Liver (tissue), 9 donors: Measurements from ENCODE around the gene SSR3. TPM values are rescaled to one million over a fixed set of nuclear protein-coding genes. Genes with fewer than 3 reads are reported as not detected.

ENCODE experiments used
- DNase-seq: peaks from one replicate; pipeline ENCODE4 v3.0.0-alpha.2; 2017; ENCODE audit warnings: low spot score
- H3K27ac ChIP-seq, 2 donors: one replicate each; pipeline ENCODE4 v1.7.0; 2013; ENCODE audit warnings: inconsistent platforms in 2 of 2, low read length in 2 of 2, control low read depth in 1 of 2, low read depth in 1 of 2, mild to moderate bottlenecking in 1 of 2
- H3K27me3 ChIP-seq, 4 donors: one replicate each; pipeline versions ENCODE4 v1.6.1 to v1.7.0; 2013; ENCODE audit warnings: low read length in 3 of 4, inconsistent platforms in 1 of 4, mild to moderate bottlenecking in 1 of 4, moderate library complexity in 1 of 4; ENCODE audit not compliant: control insufficient read depth in 4 of 4, insufficient read depth in 4 of 4
- H3K36me3 ChIP-seq, 4 donors: one replicate each; pipeline versions ENCODE4 v1.6.1 to v1.7.0; 2013; ENCODE audit warnings: low read length in 3 of 4, mild to moderate bottlenecking in 3 of 4, low read depth in 1 of 4, moderate library complexity in 1 of 4; ENCODE audit not compliant: control insufficient read depth in 4 of 4, insufficient read depth in 3 of 4
- H3K4me1 ChIP-seq, 4 donors: one replicate each; pipeline versions ENCODE4 v1.6.1 to v1.7.0; 2013; ENCODE audit warnings: low read length in 3 of 4, mild to moderate bottlenecking in 3 of 4, moderate library complexity in 1 of 4; ENCODE audit not compliant: control insufficient read depth in 4 of 4, insufficient read depth in 4 of 4
- H3K4me3 ChIP-seq, 3 donors: one replicate each; pipeline versions ENCODE4 v1.6.1 to v1.7.0; 2013; ENCODE audit warnings: low read length in 3 of 3, control low read depth in 1 of 3, low read depth in 1 of 3, mild to moderate bottlenecking in 1 of 3
- H3K9ac ChIP-seq, 2 donors: one replicate each; pipeline ENCODE4 v1.7.0; 2013; ENCODE audit warnings: low read length in 2 of 2, mild to moderate bottlenecking in 2 of 2, moderate library complexity in 2 of 2, control low read depth in 1 of 2, low read depth in 1 of 2
- H3K9me3 ChIP-seq, 4 donors: one replicate each; pipeline versions ENCODE4 v1.6.1 to v1.7.0; 2013; ENCODE audit warnings: low read length in 3 of 4; ENCODE audit not compliant: control insufficient read depth in 4 of 4
- EGR1 ChIP-seq, 2 donors: IDR thresholded peaks; 2 replicates each; pipeline ENCODE4 v1.6.1; 2016 to 2018; ENCODE audit warnings: antibody characterized with exemption in 2 of 2, low read depth in 2 of 2
- FOXA1 ChIP-seq: IDR thresholded peaks from 2 replicates; pipeline ENCODE4 v1.6.1; 2016; ENCODE audit warnings: antibody characterized with exemption
- GABPA ChIP-seq, 2 donors: IDR thresholded peaks in 1 of 2; conservative IDR thresholded peaks in 1 of 2; 2 replicates each; pipeline ENCODE4 v1.6.1; 2016; ENCODE audit warnings: antibody characterized with exemption in 2 of 2, mild to moderate bottlenecking in 1 of 2, moderate library complexity in 1 of 2
- HNF4A ChIP-seq, 2 donors: conservative IDR thresholded peaks; 2 replicates each; pipeline ENCODE4 v1.6.1; 2016; ENCODE audit warnings: antibody characterized with exemption in 2 of 2, mild to moderate bottlenecking in 2 of 2
- JUND ChIP-seq, 2 donors: IDR thresholded peaks; 2 replicates each; pipeline ENCODE4 v1.6.1; 2016; ENCODE audit warnings: antibody characterized with exemption in 2 of 2
- NR2F2 ChIP-seq: IDR thresholded peaks from 2 replicates; pipeline ENCODE4 v1.6.1; 2016; ENCODE audit warnings: antibody characterized with exemption
- RAD21 ChIP-seq, 2 donors: IDR thresholded peaks; 2 replicates each; pipeline ENCODE4 v1.6.1; 2016; ENCODE audit warnings: antibody characterized with exemption in 2 of 2, mild to moderate bottlenecking in 2 of 2
- RXRA ChIP-seq, 2 donors: IDR thresholded peaks; 2 replicates each; pipeline ENCODE4 v1.6.1; 2017 to 2018; ENCODE audit warnings: antibody characterized with exemption in 2 of 2, mild to moderate bottlenecking in 1 of 2
- SP1 ChIP-seq: IDR thresholded peaks from 2 replicates; pipeline ENCODE4 v1.6.1; 2018; ENCODE audit warnings: antibody characterized with exemption, mild to moderate bottlenecking
- TAF1 ChIP-seq: conservative IDR thresholded peaks from 2 replicates; pipeline ENCODE4 v1.6.1; 2016; ENCODE audit warnings: antibody characterized with exemption, mild to moderate bottlenecking
- WGBS: extraction: QIAGEN DNeasy Blood & Tissue Kit; methylation state at CpG from one replicate; pipeline ENCODE4 v1.1.7; 2013; 5-methylcytosine and 5-hydroxymethylcytosine counted together
- polyA plus RNA-seq, 2 donors: library from polyadenylated mRNA; stranded (reverse) in 1 of 2; unstranded in 1 of 2; fragments of 200-250 nt in 1 of 2; fragments of >200 nt in 1 of 2; fragmentation: Nextera tagmentation in 1 of 2; extraction: Ambion mirVana in 1 of 2; gene quantifications; one replicate each; pipeline versions ENCODE4 v1.2.1 to v1.2.3, GENCODE V29; 2013 to 2015
- total RNA-seq, 2 donors: library from RNA; depleted of rRNA; stranded (reverse); fragments of >200 nt; gene quantifications; one replicate each; pipeline ENCODE4 v1.2.3, GENCODE V29; 2014
- TF ChIP-seq, protein P1 (sequence below): fragments of 150-350 bp; IDR thresholded peaks from 2 replicates; pipeline ENCODE4 v1.5.1; 2017; ENCODE audit warnings: improper control_type of control experiment, low read depth, low read length; ENCODE audit not compliant: missing input control
- TF ChIP-seq, protein P2 (sequence below): IDR thresholded peaks from 2 replicates; pipeline ENCODE4 v1.6.1; 2016; ENCODE audit warnings: antibody characterized with exemption
- TF ChIP-seq, protein P3 (sequence below): IDR thresholded peaks from 2 replicates; pipeline ENCODE4 v1.6.1; 2016; ENCODE audit warnings: antibody characterized with exemption
- TF ChIP-seq, protein P4 (sequence below): IDR thresholded peaks from 2 replicates; pipeline ENCODE4 v1.6.1; 2016; ENCODE audit warnings: antibody characterized with exemption
- donor health status: healthy.
- donor health status: healthy.
- donor health status: healthy.
- donor health status: healthy.
- donor health status: healthy.

Gene SSR3
- total and polyA plus RNA-seq, 4 donors, result 63.7 to 168 (median 115) TPM

DNA sequence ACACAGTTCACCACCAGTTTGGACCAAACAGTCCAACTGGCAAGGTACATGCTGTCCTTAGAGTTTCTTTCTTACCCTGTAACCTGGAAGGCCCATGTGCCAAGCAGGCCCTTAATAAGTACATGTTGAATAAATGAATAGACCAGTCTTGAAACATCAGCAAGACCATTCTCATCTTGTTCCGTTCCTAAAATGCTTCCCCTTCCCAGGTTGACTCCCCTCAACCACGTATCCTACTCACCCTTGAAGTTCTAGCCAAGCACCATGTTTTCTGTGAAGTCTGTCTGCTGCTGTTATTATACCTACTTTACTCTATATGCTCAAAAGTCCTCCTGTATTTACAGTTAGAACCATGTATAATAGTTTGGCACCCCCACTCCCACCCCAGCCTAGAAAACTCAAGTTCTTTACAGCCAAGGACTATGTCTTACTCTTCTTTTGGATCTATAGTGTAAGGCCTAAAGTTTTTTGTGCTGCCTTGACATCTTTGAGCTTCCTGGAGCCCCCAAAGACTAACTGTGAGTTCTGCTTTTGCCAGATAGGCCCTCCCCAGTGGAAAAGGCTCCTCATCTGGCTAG, 49.2 kb upstream of the SSR3 start:
- H3K27me3 ChIP-seq, result no peaks in the 10 kb centered on the region
- H3K36me3 ChIP-seq, result no peaks in the 10 kb centered on the region
- H3K9ac ChIP-seq, result no peak overlapping the region
- 97% methylated on average over 2 of the region's 2 CpGs for WGBS
- DNase-seq, result no peak
- H3K27ac ChIP-seq, result no peak overlapping the region
- no peaks in the 10 kb centered on the region for H3K9me3 ChIP-seq
- TF ChIP-seq HNF4A (conservative IDR thresholded peaks at IDR 0.05), result no peak
- TF ChIP-seq, protein P1, sequence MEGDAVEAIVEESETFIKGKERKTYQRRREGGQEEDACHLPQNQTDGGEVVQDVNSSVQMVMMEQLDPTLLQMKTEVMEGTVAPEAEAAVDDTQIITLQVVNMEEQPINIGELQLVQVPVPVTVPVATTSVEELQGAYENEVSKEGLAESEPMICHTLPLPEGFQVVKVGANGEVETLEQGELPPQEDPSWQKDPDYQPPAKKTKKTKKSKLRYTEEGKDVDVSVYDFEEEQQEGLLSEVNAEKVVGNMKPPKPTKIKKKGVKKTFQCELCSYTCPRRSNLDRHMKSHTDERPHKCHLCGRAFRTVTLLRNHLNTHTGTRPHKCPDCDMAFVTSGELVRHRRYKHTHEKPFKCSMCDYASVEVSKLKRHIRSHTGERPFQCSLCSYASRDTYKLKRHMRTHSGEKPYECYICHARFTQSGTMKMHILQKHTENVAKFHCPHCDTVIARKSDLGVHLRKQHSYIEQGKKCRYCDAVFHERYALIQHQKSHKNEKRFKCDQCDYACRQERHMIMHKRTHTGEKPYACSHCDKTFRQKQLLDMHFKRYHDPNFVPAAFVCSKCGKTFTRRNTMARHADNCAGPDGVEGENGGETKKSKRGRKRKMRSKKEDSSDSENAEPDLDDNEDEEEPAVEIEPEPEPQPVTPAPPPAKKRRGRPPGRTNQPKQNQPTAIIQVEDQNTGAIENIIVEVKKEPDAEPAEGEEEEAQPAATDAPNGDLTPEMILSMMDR, result no peak
- TF ChIP-seq, protein P2, sequence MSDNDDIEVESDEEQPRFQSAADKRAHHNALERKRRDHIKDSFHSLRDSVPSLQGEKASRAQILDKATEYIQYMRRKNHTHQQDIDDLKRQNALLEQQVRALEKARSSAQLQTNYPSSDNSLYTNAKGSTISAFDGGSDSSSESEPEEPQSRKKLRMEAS, result no peak
- peaks cover 5 to 10% (median 7%) of the 10 kb centered on the region in 4 donors for H3K4me1 ChIP-seq
- no peak overlapping the region for H3K4me3 ChIP-seq

DNA sequence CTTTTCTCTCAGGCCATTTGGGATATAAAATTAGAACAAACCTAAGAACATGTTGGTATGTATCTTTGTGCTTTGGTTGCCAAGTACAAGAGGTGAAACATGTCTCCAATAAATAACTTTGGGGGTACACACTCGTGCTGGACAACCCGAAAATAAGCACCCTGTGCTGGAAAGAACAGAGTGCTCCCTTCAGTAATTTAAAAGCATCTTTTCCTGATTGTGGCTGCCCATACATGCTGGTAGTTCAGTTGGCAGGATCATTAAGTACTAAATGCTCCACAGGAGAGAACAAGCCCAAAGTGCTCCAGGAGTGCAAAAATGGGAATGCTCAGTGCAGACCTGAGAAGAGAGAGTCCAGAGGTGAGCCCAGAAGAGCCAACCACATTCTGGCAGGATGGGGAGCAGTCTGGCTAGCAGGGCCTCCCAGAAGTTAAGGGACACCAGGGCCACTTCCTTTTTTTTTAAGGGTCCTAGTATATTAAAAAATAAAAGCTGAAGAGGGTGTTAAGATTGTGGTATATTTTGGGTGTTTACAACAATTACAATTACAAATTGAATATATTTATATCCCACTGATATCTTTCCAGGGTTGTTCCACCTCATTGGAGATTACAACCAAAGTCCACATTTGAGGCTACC, 48.6 kb upstream of the SSR3 start:
- Histone ChIP-seq H3K36me3 (no peaks in the 10 kb centered on the region), H3K9ac (no peak overlapping the region), H3K4me3 (no peak overlapping the region), H3K27ac (no peak overlapping the region), H3K4me1 (peaks cover 5 to 10% (median 7%) of the 10 kb centered on the region in 4 donors), H3K9me3 (no peaks in the 10 kb centered on the region), H3K27me3 (no peaks in the 10 kb centered on the region)
- DNase-seq, result no peak
- 91% methylated on average over 2 of the region's 2 CpGs for WGBS
- TF ChIP-seq EGR1 (IDR thresholded peaks at IDR 0.05; ENCODE audit: low read depth in 2 of 2), result no peak
- TF ChIP-seq, protein P3, sequence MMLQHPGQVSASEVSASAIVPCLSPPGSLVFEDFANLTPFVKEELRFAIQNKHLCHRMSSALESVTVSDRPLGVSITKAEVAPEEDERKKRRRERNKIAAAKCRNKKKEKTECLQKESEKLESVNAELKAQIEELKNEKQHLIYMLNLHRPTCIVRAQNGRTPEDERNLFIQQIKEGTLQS, result no peak
- TF ChIP-seq RAD21 (IDR thresholded peaks at IDR 0.05), result no peak
- TF ChIP-seq TAF1, result no peak
- TF ChIP-seq SP1, result no peak
- TF ChIP-seq GABPA (IDR thresholded peaks at IDR 0.05 in 1 of 2, conservative IDR thresholded peaks at IDR 0.05 in 1 of 2), result no peak
- TF ChIP-seq FOXA1, result no peak

DNA sequence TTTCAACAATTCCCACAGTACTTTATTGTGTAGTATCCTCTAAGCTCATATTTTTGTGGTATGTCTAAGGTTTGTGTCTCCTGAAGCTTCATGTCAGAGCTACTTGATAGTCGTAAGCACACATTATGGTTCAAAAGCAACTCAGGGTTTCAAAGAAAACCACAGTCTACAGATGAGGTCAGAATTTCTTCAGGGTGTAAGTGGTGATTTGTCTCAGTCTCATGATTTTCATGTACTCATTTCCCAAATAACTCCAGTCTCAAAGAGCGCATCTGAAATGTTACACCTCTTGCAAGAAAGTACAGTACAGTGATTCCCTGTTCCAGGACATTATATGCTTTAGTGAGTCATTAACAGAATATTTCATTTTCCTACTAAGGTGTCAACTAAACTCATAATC, 47.5 kb upstream of the SSR3 start:
- H3K9me3 ChIP-seq, result no peaks in the 10 kb centered on the region
- TF ChIP-seq EGR1 (IDR thresholded peaks at IDR 0.05; ENCODE audit: low read depth in 2 of 2) (no peak), JUND (IDR thresholded peaks at IDR 0.05) (no peak), SP1 (no peak), FOXA1 (no peak), HNF4A (conservative IDR thresholded peaks at IDR 0.05) (no peak), NR2F2 (no peak), TAF1 (no peak), RXRA (IDR thresholded peaks at IDR 0.05) (no peak)
- TF ChIP-seq, protein P4, sequence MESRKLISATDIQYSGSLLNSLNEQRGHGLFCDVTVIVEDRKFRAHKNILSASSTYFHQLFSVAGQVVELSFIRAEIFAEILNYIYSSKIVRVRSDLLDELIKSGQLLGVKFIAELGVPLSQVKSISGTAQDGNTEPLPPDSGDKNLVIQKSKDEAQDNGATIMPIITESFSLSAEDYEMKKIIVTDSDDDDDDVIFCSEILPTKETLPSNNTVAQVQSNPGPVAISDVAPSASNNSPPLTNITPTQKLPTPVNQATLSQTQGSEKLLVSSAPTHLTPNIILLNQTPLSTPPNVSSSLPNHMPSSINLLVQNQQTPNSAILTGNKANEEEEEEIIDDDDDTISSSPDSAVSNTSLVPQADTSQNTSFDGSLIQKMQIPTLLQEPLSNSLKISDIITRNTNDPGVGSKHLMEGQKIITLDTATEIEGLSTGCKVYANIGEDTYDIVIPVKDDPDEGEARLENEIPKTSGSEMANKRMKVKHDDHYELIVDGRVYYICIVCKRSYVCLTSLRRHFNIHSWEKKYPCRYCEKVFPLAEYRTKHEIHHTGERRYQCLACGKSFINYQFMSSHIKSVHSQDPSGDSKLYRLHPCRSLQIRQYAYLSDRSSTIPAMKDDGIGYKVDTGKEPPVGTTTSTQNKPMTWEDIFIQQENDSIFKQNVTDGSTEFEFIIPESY, result no peak
- TF ChIP-seq, protein P1, result no peak
- H3K27me3 ChIP-seq, result no peaks in the 10 kb centered on the region
- no peak for DNase-seq
- H3K9ac ChIP-seq, result no peak overlapping the region
- H3K27ac ChIP-seq, result no peak overlapping the region
- peaks cover 5 to 10% (median 7%) of the 10 kb centered on the region in 4 donors for H3K4me1 ChIP-seq
- H3K4me3 ChIP-seq, result no peak overlapping the region
- no peaks in the 10 kb centered on the region for H3K36me3 ChIP-seq
- WGBS, result 86% methylated on average over 2 of the region's 2 CpGs
